HL-60/S4 treated with phorbol 12-myristate 13-acetate at 8.2 ng/mL for 4 days and 3 days (cell line): ENCODE results near the gene TNFAIP1.

Experiments used
- in situ Hi-C: fragments of 300-500 bp; cut with MboI; formaldehyde crosslinking; loops from 2 replicates; pipeline ENCODE4 v1.15.0; 2022; ENCODE audit warnings: low sequenced_read_pairs

TNFAIP1 gene

GRCh38 chr17:28370035-28370743, 34.6 kb downstream of the TNFAIP1 start, which contains the start of gene VTN:
TSS of gene VTN (minus strand) at chr17:28370307. CDS start at chr17:28370203, 104 bp downstream.
- in situ Hi-C loops, result no loop called here

GRCh38 chr17:28370744-28371103, 35.2 kb downstream of the TNFAIP1 start:
- in situ Hi-C loops, result no loop called here

- in situ Hi-C loops, result no loop called here
Observed at GRCh38 chr17:28371245-28372202, 36.0 kb downstream of the TNFAIP1 start, which contains the start of gene SARM1. TSS of gene SARM1 (plus strand) at chr17:28371694. CDS start at chr17:28372033, 339 bp downstream.

- in situ Hi-C loops, result no loop called here
Observed at GRCh38 chr17:28372203-28372944, 36.8 kb downstream of the TNFAIP1 start.

GRCh38 chr17:28372945-28373274, 37.3 kb downstream of the TNFAIP1 start:
- in situ Hi-C loops, result no loop called here

GRCh38 chr17:28379814-28380801, 44.5 kb downstream of the TNFAIP1 start:
- in situ Hi-C loops, result no loop called here

- in situ Hi-C loops, result no loop called here
Observed at GRCh38 chr17:28381141-28381825, 45.7 kb downstream of the TNFAIP1 start.

GRCh38 chr17:28384281-28385036, 48.9 kb downstream of the TNFAIP1 start:
- in situ Hi-C loops, result no loop called here

GRCh38 chr17:28385037-28385400, 49.5 kb downstream of the TNFAIP1 start:
- in situ Hi-C loops, result no loop called here

- in situ Hi-C loops, result no loop called here
Observed at GRCh38 chr17:28385406-28385805, 49.8 kb downstream of the TNFAIP1 start.

- in situ Hi-C loops, result no loop called here
Observed at GRCh38 chr17:28386391-28386790, 50.8 kb downstream of the TNFAIP1 start.

- in situ Hi-C loops, result no loop called here
Observed at GRCh38 chr17:28388106-28388505, 52.5 kb downstream of the TNFAIP1 start.

- in situ Hi-C loops, result no loop called here
Observed at GRCh38 chr17:28390141-28390540, 54.6 kb downstream of the TNFAIP1 start.

GRCh38 chr17:28390563-28390962, 55.0 kb downstream of the TNFAIP1 start:
- in situ Hi-C loops, result no loop called here

- in situ Hi-C loops, result no loop called here
Observed at GRCh38 chr17:28390984-28391383, 55.4 kb downstream of the TNFAIP1 start.

GRCh38 chr17:28391401-28391800, 55.8 kb downstream of the TNFAIP1 start:
- in situ Hi-C loops, result no loop called here

- in situ Hi-C loops, result no loop called here
Observed at GRCh38 chr17:28392491-28392890, 56.9 kb downstream of the TNFAIP1 start.

- in situ Hi-C loops, result no loop called here
Observed at GRCh38 chr17:28394337-28395116, 59.0 kb downstream of the TNFAIP1 start.
